PFSK-1 (cell line): ENCODE data around the gene SETBP1.

Experiments
- FOXP2 ChIP-seq: optimal IDR thresholded peaks from 2 replicates; pipeline ENCODE3; 2011; ENCODE audit warnings: borderline replicate concordance, control low read depth, inconsistent platforms; ENCODE audit not compliant: insufficient read depth; ENCODE audit errors: extremely low read length, extremely low read depth
- POLR2AphosphoS5 ChIP-seq: IDR thresholded peaks from 2 replicates; pipeline ENCODE4 v1.6.1; 2012; ENCODE audit warnings: low read depth, mild to moderate bottlenecking, control low read depth, low read length, moderate library complexity
- REST ChIP-seq, 2 experiments: IDR thresholded peaks; 2 replicates each; pipeline versions ENCODE4 v1.6.1 to v1.8.0; 2011 to 2012; ENCODE audit warnings: low read depth in 2 of 2, low read length in 2 of 2, control low read depth in 1 of 2, inconsistent platforms in 1 of 2, mild to moderate bottlenecking in 1 of 2, moderate library complexity in 1 of 2; ENCODE audit not compliant: insufficient read depth in 1 of 2
- SIN3A ChIP-seq: IDR thresholded peaks from 2 replicates; pipeline ENCODE4 v1.6.1; 2012; ENCODE audit warnings: mild to moderate bottlenecking, low read length, moderate library complexity, borderline replicate concordance; ENCODE audit not compliant: insufficient read depth
- TAF1 ChIP-seq: IDR thresholded peaks from 2 replicates; pipeline ENCODE4 v1.6.1; 2012; ENCODE audit warnings: low read length, control low read depth, borderline replicate concordance; ENCODE audit not compliant: insufficient read depth

Gene SETBP1

GRCh38 chr18:44695503-44695902, 14.8 kb downstream of the SETBP1 start:
- no peak for TF ChIP-seq FOXP2
- no peak for TF ChIP-seq SIN3A

GRCh38 chr18:44696892-44697291, 16.2 kb downstream of the SETBP1 start:
- TF ChIP-seq POLR2AphosphoS5 (no peak), FOXP2 (no peak), TAF1 (no peak), REST (IDR thresholded peaks at IDR 0.05; ENCODE audit: insufficient read depth in 1 of 2, low read depth in 2 of 2, low read length in 2 of 2) (no peak), SIN3A (no peak)

- TF ChIP-seq REST (IDR thresholded peaks at IDR 0.05; ENCODE audit: insufficient read depth in 1 of 2, low read depth in 2 of 2, low read length in 2 of 2) (no peak), SIN3A (no peak), TAF1 (no peak), POLR2AphosphoS5 (no peak), FOXP2 (no peak)
These were observed 16.6 kb downstream of the SETBP1 start for GRCh38 chr18:44697315-44697714.

- TF ChIP-seq REST (IDR thresholded peaks at IDR 0.05; ENCODE audit: insufficient read depth in 1 of 2, low read depth in 2 of 2, low read length in 2 of 2) (no peak), FOXP2 (no peak), SIN3A (no peak), POLR2AphosphoS5 (no peak), TAF1 (no peak)
These were observed 17.8 kb downstream of the SETBP1 start for GRCh38 chr18:44698518-44698917.

GRCh38 chr18:44699572-44700261, 19.0 kb downstream of the SETBP1 start:
- no peak for TF ChIP-seq TAF1
- no peak for TF ChIP-seq SIN3A
- TF ChIP-seq FOXP2, result no peak
- no peak for TF ChIP-seq REST (IDR thresholded peaks at IDR 0.05; ENCODE audit: insufficient read depth in 1 of 2, low read depth in 2 of 2, low read length in 2 of 2)
- no peak for TF ChIP-seq POLR2AphosphoS5
